GM18517 (cell line): ENCODE results near the gene NECTIN1.

ENCODE experiments used
- ATAC-seq: cut with Tn5 transposase; IDR thresholded peaks from one replicate; pipeline ENCODE4 v1.9.1; 2021; ENCODE audit warnings: mild to moderate bottlenecking, moderate library complexity; ENCODE audit not compliant: unreplicated experiment

The NECTIN1 gene

GRCh38 chr11:119696378-119697222, 32.4 kb downstream of the NECTIN1 start:
- no peak for ATAC-seq

- ATAC-seq, result no peak
These were observed 34.7 kb downstream of the NECTIN1 start for GRCh38 chr11:119694334-119694733.

GRCh38 chr11:119693253-119693815, 35.7 kb downstream of the NECTIN1 start:
- ATAC-seq, result no peak

GRCh38 chr11:119692540-119692820, 36.5 kb downstream of the NECTIN1 start:
- no peak for ATAC-seq

- no peak for ATAC-seq
These were observed 37.1 kb downstream of the NECTIN1 start for GRCh38 chr11:119691701-119692539.

GRCh38 chr11:119691020-119691666, 37.9 kb downstream of the NECTIN1 start:
- no peak for ATAC-seq

GRCh38 chr11:119689302-119689701, 39.7 kb downstream of the NECTIN1 start:
- no peak for ATAC-seq

GRCh38 chr11:119688356-119688755, 40.6 kb downstream of the NECTIN1 start:
- no peak for ATAC-seq

- ATAC-seq, result no peak
These were observed 41.5 kb downstream of the NECTIN1 start for GRCh38 chr11:119687373-119688046.

- no peak for ATAC-seq
These were observed 42.7 kb downstream of the NECTIN1 start for GRCh38 chr11:119686177-119686882.

GRCh38 chr11:119685111-119685746, 43.8 kb downstream of the NECTIN1 start:
- ATAC-seq, result no peak

GRCh38 chr11:119684361-119685110, 44.5 kb downstream of the NECTIN1 start:
- ATAC-seq, result no peak

GRCh38 chr11:119683783-119684182, 45.2 kb downstream of the NECTIN1 start:
- no peak for ATAC-seq

GRCh38 chr11:119681361-119681910, 47.6 kb downstream of the NECTIN1 start:
- no peak for ATAC-seq

GRCh38 chr11:119680541-119681360, 48.2 kb downstream of the NECTIN1 start:
- no peak for ATAC-seq

GRCh38 chr11:119679346-119679745, 49.7 kb downstream of the NECTIN1 start:
- ATAC-seq, result no peak

GRCh38 chr11:119678351-119678750, 50.6 kb downstream of the NECTIN1 start:
- no peak for ATAC-seq

GRCh38 chr11:119677840-119678239, 51.2 kb downstream of the NECTIN1 start:
- no peak for ATAC-seq
